ENCODE measurements around the gene DMBT1.

DNA sequence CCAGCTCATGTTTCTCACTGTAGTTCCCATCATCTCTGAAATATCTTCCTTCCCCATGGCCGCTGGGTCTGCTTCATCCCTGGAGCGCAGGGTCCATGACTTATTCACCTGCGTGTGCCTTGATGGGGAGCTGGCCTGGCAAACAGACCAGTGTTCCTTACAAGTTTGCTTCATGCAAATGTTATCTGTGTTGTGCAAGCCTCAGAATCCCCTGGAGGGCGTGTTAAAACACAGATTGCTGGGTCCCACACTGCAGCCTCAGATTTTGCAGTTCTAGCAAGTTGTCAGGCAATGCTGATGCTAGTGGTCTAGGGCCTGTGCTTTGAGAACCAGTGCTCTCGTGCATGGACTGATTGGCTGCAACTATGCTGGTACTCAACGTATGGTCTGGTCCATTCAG is 7.2 kb upstream of the DMBT1 start:
- TF ChIP-seq, protein P1, sequence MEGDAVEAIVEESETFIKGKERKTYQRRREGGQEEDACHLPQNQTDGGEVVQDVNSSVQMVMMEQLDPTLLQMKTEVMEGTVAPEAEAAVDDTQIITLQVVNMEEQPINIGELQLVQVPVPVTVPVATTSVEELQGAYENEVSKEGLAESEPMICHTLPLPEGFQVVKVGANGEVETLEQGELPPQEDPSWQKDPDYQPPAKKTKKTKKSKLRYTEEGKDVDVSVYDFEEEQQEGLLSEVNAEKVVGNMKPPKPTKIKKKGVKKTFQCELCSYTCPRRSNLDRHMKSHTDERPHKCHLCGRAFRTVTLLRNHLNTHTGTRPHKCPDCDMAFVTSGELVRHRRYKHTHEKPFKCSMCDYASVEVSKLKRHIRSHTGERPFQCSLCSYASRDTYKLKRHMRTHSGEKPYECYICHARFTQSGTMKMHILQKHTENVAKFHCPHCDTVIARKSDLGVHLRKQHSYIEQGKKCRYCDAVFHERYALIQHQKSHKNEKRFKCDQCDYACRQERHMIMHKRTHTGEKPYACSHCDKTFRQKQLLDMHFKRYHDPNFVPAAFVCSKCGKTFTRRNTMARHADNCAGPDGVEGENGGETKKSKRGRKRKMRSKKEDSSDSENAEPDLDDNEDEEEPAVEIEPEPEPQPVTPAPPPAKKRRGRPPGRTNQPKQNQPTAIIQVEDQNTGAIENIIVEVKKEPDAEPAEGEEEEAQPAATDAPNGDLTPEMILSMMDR (IDR thresholded peaks at IDR 0.05), result no peak
- TF ChIP-seq POLR2A (IDR thresholded peaks at IDR 0.05) (no peak), EP300 (IDR thresholded peaks at IDR 0.05) (no peak)
